H9 (cell line): ENCODE data around the gene TOB2. TPM values are rescaled to one million over a fixed set of nuclear protein-coding genes. Genes with fewer than 3 reads are reported as not detected.

ENCODE experiments used
- DNase-seq: peaks from one replicate; pipeline ENCODE4 v3.0.0-alpha.2; 2017
- H2AFZ ChIP-seq: one replicate; pipeline ENCODE4 v1.6.1; 2013; ENCODE audit warnings: mild to moderate bottlenecking, low read length, control low read depth, moderate library complexity
- H2AK5ac ChIP-seq: 2 replicates; pipeline ENCODE4 v1.6.1; 2013; ENCODE audit warnings: low read length, control low read depth, mixed read lengths; ENCODE audit not compliant: insufficient read length
- H2BK120ac ChIP-seq: one replicate; pipeline ENCODE4 v1.6.1; 2013; ENCODE audit warnings: low read depth, mild to moderate bottlenecking, low read length, control low read depth, inconsistent platforms; ENCODE audit not compliant: poor library complexity, severe bottlenecking
- H2BK12ac ChIP-seq: 2 replicates; pipeline ENCODE4 v1.6.1; 2013; ENCODE audit warnings: low read length, control low read depth, mixed read lengths, low read depth; ENCODE audit not compliant: insufficient read length
- H2BK15ac ChIP-seq: 2 replicates; pipeline ENCODE4 v1.6.1; 2013; ENCODE audit warnings: low read depth, low read length, control low read depth
- H2BK20ac ChIP-seq: one replicate; pipeline ENCODE4 v1.6.1; 2013; ENCODE audit warnings: low read depth, mild to moderate bottlenecking, low read length, control low read depth, inconsistent platforms; ENCODE audit not compliant: poor library complexity, severe bottlenecking
- H2BK5ac ChIP-seq: 2 replicates; pipeline ENCODE4 v1.6.1; 2013; ENCODE audit warnings: low read length, control low read depth, mixed read lengths; ENCODE audit not compliant: insufficient read length
- H3K14ac ChIP-seq: 2 replicates; pipeline ENCODE4 v1.6.1; 2013; ENCODE audit warnings: low read length, control low read depth; ENCODE audit not compliant: insufficient read depth
- H3K18ac ChIP-seq: 2 replicates; pipeline ENCODE4 v1.6.1; 2013; ENCODE audit warnings: low read depth, mild to moderate bottlenecking, mixed read lengths, low read length, control low read depth; ENCODE audit not compliant: insufficient read length
- H3K23ac ChIP-seq: 2 replicates; pipeline ENCODE4 v1.6.1; 2013; ENCODE audit warnings: low read length, control low read depth, mixed read lengths, low read depth; ENCODE audit not compliant: insufficient read length
- H3K23me2 ChIP-seq: 2 replicates; pipeline ENCODE4 v1.6.1; 2013; ENCODE audit warnings: low read depth, mild to moderate bottlenecking, mixed read lengths, low read length, control low read depth; ENCODE audit not compliant: insufficient read length, poor library complexity, severe bottlenecking
- H3K27ac ChIP-seq: 2 replicates; pipeline ENCODE4 v1.5.1; 2013; ENCODE audit warnings: low read length, control low read depth, mixed read lengths, low read depth; ENCODE audit not compliant: insufficient read length
- H3K27me3 ChIP-seq: 2 replicates; pipeline ENCODE4 v1.6.1; 2013; ENCODE audit warnings: low read length, control low read depth, inconsistent platforms; ENCODE audit not compliant: insufficient read depth
- H3K4ac ChIP-seq: 2 replicates; pipeline ENCODE4 v1.6.1; 2013; ENCODE audit warnings: low read depth, mild to moderate bottlenecking, control low read depth, inconsistent platforms, low read length, moderate library complexity
- H3K4me1 ChIP-seq: 2 replicates; pipeline ENCODE4 v1.6.1; 2013; ENCODE audit warnings: low read length, control low read depth, inconsistent platforms; ENCODE audit not compliant: insufficient read depth
- H3K4me2 ChIP-seq: 2 replicates; pipeline ENCODE4 v1.6.1; 2013; ENCODE audit warnings: low read length, control low read depth, mixed read lengths; ENCODE audit not compliant: insufficient read length, insufficient read depth
- H3K56ac ChIP-seq: 2 replicates; pipeline ENCODE4 v1.6.1; 2013; ENCODE audit warnings: low read depth, mild to moderate bottlenecking, mixed read lengths, low read length, control low read depth; ENCODE audit not compliant: insufficient read length
- H3K79me1 ChIP-seq: 2 replicates; pipeline ENCODE4 v1.6.1; 2013; ENCODE audit warnings: low read depth, mild to moderate bottlenecking, moderate library complexity, low read length, control low read depth, inconsistent platforms; ENCODE audit not compliant: insufficient read depth, poor library complexity, severe bottlenecking
- H3K79me2 ChIP-seq: 2 replicates; pipeline ENCODE4 v1.6.1; 2013; ENCODE audit warnings: low read length, control low read depth, inconsistent platforms; ENCODE audit not compliant: insufficient read depth
- H3K9ac ChIP-seq: 2 replicates; pipeline ENCODE4 v1.6.1; 2013; ENCODE audit warnings: low read length, control low read depth, mixed read lengths; ENCODE audit not compliant: insufficient read length; ENCODE audit errors: extremely low read depth
- H3K9me3 ChIP-seq: one replicate; pipeline ENCODE4 v1.6.1; 2013; ENCODE audit warnings: low read depth, low read length, inconsistent platforms; ENCODE audit not compliant: control insufficient read depth
- H3T11ph ChIP-seq: one replicate; pipeline ENCODE4 v1.6.1; 2013; ENCODE audit warnings: mild to moderate bottlenecking, low read length, control low read depth, inconsistent platforms
- H4K20me1 ChIP-seq: one replicate; pipeline ENCODE4 v1.6.1; 2013; ENCODE audit not compliant: control insufficient read depth, insufficient read length, insufficient read depth
- H4K5ac ChIP-seq: 2 replicates; pipeline ENCODE4 v1.6.1; 2013; ENCODE audit warnings: low read depth, mild to moderate bottlenecking, mixed read lengths, low read length, control low read depth; ENCODE audit not compliant: insufficient read length
- H4K8ac ChIP-seq: replicated peaks from 2 replicates; pipeline ENCODE4 v1.6.1; 2013; ENCODE audit warnings: low read length, control low read depth, mixed read lengths, low read depth; ENCODE audit not compliant: insufficient read length
- H4K91ac ChIP-seq: 2 replicates; pipeline ENCODE4 v1.6.1; 2013; ENCODE audit warnings: low read depth, mild to moderate bottlenecking, moderate library complexity, mixed read lengths, low read length, control low read depth; ENCODE audit not compliant: insufficient read length
- H3K27ac Mint-ChIP-seq, 3 experiments: 2 replicates in 2 of 3; 3 replicates in 1 of 3; pipeline ENCODE4 v1.8.0; 2020 to 2021; ENCODE audit warnings: mixed read lengths in 3 of 3, mild to moderate bottlenecking in 1 of 3, moderate library complexity in 1 of 3
- H3K27me3 Mint-ChIP-seq: 2 replicates; pipeline ENCODE4 v1.8.0; 2021; ENCODE audit warnings: low read depth, mild to moderate bottlenecking, moderate library complexity, mixed read lengths
- H3K36me3 Mint-ChIP-seq, 3 experiments: 2 replicates in 2 of 3; 3 replicates in 1 of 3; pipeline ENCODE4 v1.8.0; 2020 to 2021; ENCODE audit warnings: low read depth in 3 of 3, mixed read lengths in 3 of 3; ENCODE audit not compliant: insufficient read depth in 1 of 3
- H3K4me1 Mint-ChIP-seq, 2 experiments: 2 replicates each; pipeline ENCODE4 v1.8.0; 2020; ENCODE audit warnings: mixed read lengths in 2 of 2
- H3K4me3 Mint-ChIP-seq, 2 experiments: 2 replicates in 1 of 2; 3 replicates in 1 of 2; pipeline ENCODE4 v1.8.0; 2020 to 2021; ENCODE audit warnings: mild to moderate bottlenecking in 2 of 2, mixed read lengths in 2 of 2, moderate library complexity in 1 of 2
- H3K9me3 Mint-ChIP-seq, 2 experiments: 2 replicates in 1 of 2; 3 replicates in 1 of 2; pipeline ENCODE4 v1.8.0; 2020; ENCODE audit warnings: mild to moderate bottlenecking in 2 of 2, mixed read lengths in 2 of 2, moderate library complexity in 1 of 2
- WGBS: extraction: QIAGEN DNeasy Blood & Tissue Kit; methylation state at CpG from one replicate; pipeline ENCODE4 v1.1.7; 2013; ENCODE audit warnings: missing lambda C conversion rate, low lambda C conversion rate, mixed read lengths; ENCODE audit not compliant: insufficient read length; ENCODE audit errors: extremely low coverage; 5-methylcytosine and 5-hydroxymethylcytosine counted together
- total RNA-seq: library from RNA; stranded (reverse); gene quantifications from 2 replicates; pipeline ENCODE4 v1.2.1, GENCODE V29; 2021
- TF ChIP-seq, protein P1 (sequence below): fragments of 200-600 bp; sonication (generic); conservative IDR thresholded peaks from 3 replicates; pipeline ENCODE4 v1.8.0; 2021; ENCODE audit warnings: antibody characterized with exemption, mild to moderate bottlenecking

The TOB2 gene
- total RNA-seq, 1 experiment from 2014 or later = 75.8 TPM

DNA sequence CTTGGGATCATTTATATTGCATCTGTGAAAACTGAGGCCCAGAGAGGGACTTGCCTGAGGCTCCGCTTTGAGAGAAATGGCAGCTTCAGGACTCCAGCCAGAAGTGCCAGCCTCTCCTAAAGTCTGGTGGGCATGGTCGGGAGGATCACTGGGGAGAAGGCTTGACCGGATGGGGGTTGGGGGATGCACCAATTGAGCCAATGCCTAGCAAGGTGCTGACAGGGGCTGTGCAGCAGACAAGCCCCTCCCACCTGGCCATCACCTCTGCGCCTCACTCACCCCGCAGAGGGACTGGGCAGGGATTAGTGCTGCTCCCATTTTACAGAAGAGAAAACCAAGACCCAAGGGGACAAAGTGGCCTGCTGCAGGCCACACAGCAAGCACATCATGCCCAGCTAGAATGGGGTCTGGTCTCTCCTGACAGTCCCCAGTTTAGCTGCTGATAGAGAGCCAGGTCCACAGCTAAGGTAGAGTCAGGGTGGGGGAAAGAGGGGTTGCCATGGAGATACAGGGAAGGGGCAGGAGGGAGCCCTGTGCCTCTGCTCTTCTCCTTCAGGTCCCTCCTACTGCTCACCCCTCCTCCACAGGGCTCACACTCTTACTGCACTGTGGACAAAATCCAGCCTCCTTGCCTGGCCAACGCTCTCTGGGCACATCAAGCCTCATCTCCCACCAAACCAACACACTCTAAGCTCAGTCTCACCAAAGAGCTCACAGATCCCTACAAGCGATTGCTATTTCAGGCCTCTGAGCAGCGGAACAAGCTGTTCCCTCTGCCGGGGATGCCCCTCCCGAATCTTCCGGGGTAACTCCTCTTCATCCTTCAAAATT lies 35.4 kb downstream of the TOB2 start:
- Histone ChIP-seq H3K23ac (no peak overlapping the region), H3K9me3 (no peaks in the 10 kb centered on the region), H3K4me1 (no peaks in the 10 kb centered on the region; the same call in 1 of the 2 replicates), H3K14ac (no peak overlapping the region), H4K91ac (no peak overlapping the region), H2BK12ac (no peak overlapping the region), H2AK5ac (no peak overlapping the region), H2BK20ac (no peak overlapping the region), H3K79me1 (no peaks in the 10 kb centered on the region), H3K79me2 (no peaks in the 10 kb centered on the region), H3K4ac (no peak overlapping the region), H2BK5ac (no peak overlapping the region), H3T11ph (no peak overlapping the region), H3K9ac (no peak overlapping the region), H4K8ac (no peak overlapping the region), H2BK15ac (no peak overlapping the region), H3K23me2 (peaks cover 6% of the 10 kb centered on the region), H4K5ac (no peak overlapping the region), H3K27ac (no peak overlapping the region), H3K27me3 (no peaks in the 10 kb centered on the region), H3K18ac (no peak overlapping the region), H2AFZ (no peak overlapping the region), H4K20me1 (no peaks in the 10 kb centered on the region), H2BK120ac (no peak overlapping the region), H3K4me2 (no peak overlapping the region), H3K56ac (no peak overlapping the region)
- H3K4me1 Mint-ChIP-seq = peaks cover 23 to 24% of the 10 kb centered on the region in 2 experiments
- no peaks in the 10 kb centered on the region for H3K9me3 Mint-ChIP-seq
- H3K27me3 Mint-ChIP-seq = no peaks in the 10 kb centered on the region; the same call in none of the 2 replicates
- WGBS = no CpG with 5 or more reads among the region's 11 CpGs
- H3K36me3 Mint-ChIP-seq = peaks cover 0 to 3% (median 0%) of the 10 kb centered on the region in 3 experiments; a peak in 1 of 7 replicates
- H3K4me3 Mint-ChIP-seq = peak overlapping the region in 1 of 2 experiments; percentile 21; a peak in 1 of 5 replicates
- peak; percentile 46 for DNase-seq
- peak overlapping the region; percentile 1 to 86 (median 75); a peak in 4 of 7 replicates for H3K27ac Mint-ChIP-seq
- TF ChIP-seq, protein P1, sequence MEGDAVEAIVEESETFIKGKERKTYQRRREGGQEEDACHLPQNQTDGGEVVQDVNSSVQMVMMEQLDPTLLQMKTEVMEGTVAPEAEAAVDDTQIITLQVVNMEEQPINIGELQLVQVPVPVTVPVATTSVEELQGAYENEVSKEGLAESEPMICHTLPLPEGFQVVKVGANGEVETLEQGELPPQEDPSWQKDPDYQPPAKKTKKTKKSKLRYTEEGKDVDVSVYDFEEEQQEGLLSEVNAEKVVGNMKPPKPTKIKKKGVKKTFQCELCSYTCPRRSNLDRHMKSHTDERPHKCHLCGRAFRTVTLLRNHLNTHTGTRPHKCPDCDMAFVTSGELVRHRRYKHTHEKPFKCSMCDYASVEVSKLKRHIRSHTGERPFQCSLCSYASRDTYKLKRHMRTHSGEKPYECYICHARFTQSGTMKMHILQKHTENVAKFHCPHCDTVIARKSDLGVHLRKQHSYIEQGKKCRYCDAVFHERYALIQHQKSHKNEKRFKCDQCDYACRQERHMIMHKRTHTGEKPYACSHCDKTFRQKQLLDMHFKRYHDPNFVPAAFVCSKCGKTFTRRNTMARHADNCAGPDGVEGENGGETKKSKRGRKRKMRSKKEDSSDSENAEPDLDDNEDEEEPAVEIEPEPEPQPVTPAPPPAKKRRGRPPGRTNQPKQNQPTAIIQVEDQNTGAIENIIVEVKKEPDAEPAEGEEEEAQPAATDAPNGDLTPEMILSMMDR = no peak
